Activated T-cell treated with anti-CD3 and anti-CD28 coated beads, Interleukin-2, amount 50 U/mL, for 1 hour (primary cell): ENCODE results near the gene KCNJ6.

ENCODE experiments used
- DNase-seq: peaks from one replicate; pipeline ENCODE4 v3.0.0-alpha.2; 2020

KCNJ6 gene

GRCh38 chr21:37562920-37563640 is 353.2 kb downstream of the KCNJ6 start:
- DNase-seq, result no peak

GRCh38 chr21:37561941-37562919 is 354.0 kb downstream of the KCNJ6 start:
- DNase-seq, result no peak

- no peak for DNase-seq
These were observed 354.8 kb downstream of the KCNJ6 start for GRCh38 chr21:37561506-37561905.

GRCh38 chr21:37560385-37560784 is 355.9 kb downstream of the KCNJ6 start:
- no peak for DNase-seq

- DNase-seq, result no peak
These were observed 357.5 kb downstream of the KCNJ6 start for GRCh38 chr21:37558676-37559211.
